B cell (primary cell): ENCODE results near the gene TBXT.

Experiments
- CTCF ChIP-seq: fragments of 200-600 bp; IDR thresholded peaks from one replicate; pipeline ENCODE4 v1.8.0; 2022; ENCODE audit warnings: antibody characterized with exemption, mild to moderate bottlenecking
- EZH2 ChIP-seq: IDR thresholded peaks from 2 replicates; pipeline ENCODE4 v1.6.1; 2012; ENCODE audit warnings: borderline replicate concordance, low read depth, mild to moderate bottlenecking, moderate library complexity, low read length; ENCODE audit not compliant: insufficient read depth, poor library complexity, severe bottlenecking

- TF ChIP-seq EZH2 (no peak), CTCF (no peak)
Observed at GRCh38 chr6:166172546-166172945, 4.9 kb upstream of the TBXT start.
